ENCODE results near the gene TXNIP. TPM values are rescaled to one million over a fixed set of nuclear protein-coding genes. Genes with fewer than 3 reads are reported as not detected.
A peak's percentile ranks its signal among the peaks of the same experiment; 100 is the strongest.

Gene TXNIP
- total RNA-seq, 4 donors from 2014 or later = 1,118 to 3,262 (median 1,971) TPM

GRCh38 chr1:145978854-145979745, 17.3 kb downstream of the TXNIP start:
- DNase-seq (ENCODE audit: low spot score) = peak; percentile 65
- ATAC-seq (ENCODE audit: low FRiP score) = peak; percentile 90
- no peak for TF ChIP-seq CTCF (IDR thresholded peaks at IDR 0.05)

GRCh38 chr1:145978471-145978853, 17.9 kb downstream of the TXNIP start:
- no peak for TF ChIP-seq CTCF (IDR thresholded peaks at IDR 0.05)
- ATAC-seq (ENCODE audit: low FRiP score) = no peak
- DNase-seq (ENCODE audit: low spot score) = no peak

- DNase-seq (ENCODE audit: low spot score) = no peak
- TF ChIP-seq CTCF (IDR thresholded peaks at IDR 0.05) = peak in 1 of 3 donors; percentile 42
- peak; percentile 56 for ATAC-seq (ENCODE audit: low FRiP score)
Observed at GRCh38 chr1:145977486-145978470, 18.6 kb downstream of the TXNIP start.

GRCh38 chr1:145977016-145977415, 19.4 kb downstream of the TXNIP start:
- TF ChIP-seq CTCF (IDR thresholded peaks at IDR 0.05) = no peak
- DNase-seq (ENCODE audit: low spot score) = no peak
- ATAC-seq (ENCODE audit: low FRiP score) = no peak

GRCh38 chr1:145975216-145975615, 21.2 kb downstream of the TXNIP start:
- DNase-seq (ENCODE audit: low spot score) = no peak
- TF ChIP-seq CTCF (IDR thresholded peaks at IDR 0.05) = no peak
- no peak for ATAC-seq (ENCODE audit: low FRiP score)

GRCh38 chr1:145974721-145975120, 21.7 kb downstream of the TXNIP start:
- no peak for TF ChIP-seq CTCF (IDR thresholded peaks at IDR 0.05)
- no peak for DNase-seq (ENCODE audit: low spot score)
- ATAC-seq (ENCODE audit: low FRiP score) = no peak
